Upper lobe of left lung (tissue), 4 donors: ENCODE measurements around the gene KLHDC3.

ENCODE experiments used
- EP300 ChIP-seq, 4 donors: sonication (generic); formaldehyde crosslinking; IDR thresholded peaks; one replicate each; pipeline ENCODE4 v1.5.1; 2017; ENCODE audit warnings: antibody characterized with exemption in 4 of 4, control low read depth in 2 of 4
- POLR2A ChIP-seq, 4 donors: fragments of 450-650 bp; IDR thresholded peaks; one replicate each; pipeline ENCODE4 v1.5.1; 2016 to 2017; ENCODE audit warnings: antibody characterized with exemption in 4 of 4, mild to moderate bottlenecking in 2 of 4
- POLR2AphosphoS5 ChIP-seq, 2 donors: sonication (generic); formaldehyde crosslinking; IDR thresholded peaks; one replicate each; pipeline ENCODE4 v1.5.1; 2017; ENCODE audit warnings: antibody characterized with exemption in 2 of 2
- TF ChIP-seq, protein P1 (sequence below), 6 experiments: fragments of 450-650 bp in 4 of 6; fragments of 200-600 bp in 2 of 6; sonication (generic) in 2 of 6; IDR thresholded peaks; one replicate each; pipeline ENCODE4 v1.5.1; 2016 to 2019; ENCODE audit warnings: antibody characterized with exemption in 6 of 6

DNA sequence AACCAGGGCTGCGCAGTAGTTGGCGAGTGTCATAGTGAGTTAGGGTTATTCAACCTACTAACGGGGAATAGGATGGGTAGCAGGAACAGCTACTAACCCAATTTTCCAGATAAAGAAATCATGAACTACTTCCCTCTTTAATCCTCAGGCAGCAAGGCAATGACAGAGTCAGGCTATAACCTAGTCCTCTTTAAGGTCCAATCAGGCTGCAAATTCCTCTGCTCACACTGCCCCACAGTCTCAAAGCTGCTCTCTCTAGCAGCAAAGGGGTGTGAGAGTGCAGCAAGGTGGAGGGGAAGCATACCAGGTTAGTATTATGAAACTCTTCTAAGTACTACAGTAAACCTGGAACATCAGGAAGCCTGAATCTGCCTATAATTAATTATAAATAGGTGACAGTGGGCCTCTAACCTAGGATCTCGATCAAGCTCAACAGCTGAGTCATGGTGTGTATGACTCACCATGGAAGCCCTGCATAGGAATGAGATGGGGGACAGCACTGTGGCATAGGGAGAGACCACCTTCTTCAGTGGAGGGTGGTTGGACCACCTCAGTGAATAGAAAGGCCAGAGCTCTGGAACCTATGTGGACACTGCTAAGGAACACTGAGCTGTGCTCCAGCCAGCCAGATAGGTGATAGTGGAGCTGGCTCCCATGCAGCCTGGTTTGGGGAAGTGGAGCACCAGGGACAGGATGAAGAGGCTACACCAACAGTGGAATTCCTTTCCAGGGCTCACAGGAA is 43.0 kb upstream of the KLHDC3 start:
- TF ChIP-seq POLR2A (IDR thresholded peaks at IDR 0.05) (no peak), EP300 (IDR thresholded peaks at IDR 0.05) (no peak), POLR2AphosphoS5 (IDR thresholded peaks at IDR 0.05) (no peak)
- TF ChIP-seq, protein P1, sequence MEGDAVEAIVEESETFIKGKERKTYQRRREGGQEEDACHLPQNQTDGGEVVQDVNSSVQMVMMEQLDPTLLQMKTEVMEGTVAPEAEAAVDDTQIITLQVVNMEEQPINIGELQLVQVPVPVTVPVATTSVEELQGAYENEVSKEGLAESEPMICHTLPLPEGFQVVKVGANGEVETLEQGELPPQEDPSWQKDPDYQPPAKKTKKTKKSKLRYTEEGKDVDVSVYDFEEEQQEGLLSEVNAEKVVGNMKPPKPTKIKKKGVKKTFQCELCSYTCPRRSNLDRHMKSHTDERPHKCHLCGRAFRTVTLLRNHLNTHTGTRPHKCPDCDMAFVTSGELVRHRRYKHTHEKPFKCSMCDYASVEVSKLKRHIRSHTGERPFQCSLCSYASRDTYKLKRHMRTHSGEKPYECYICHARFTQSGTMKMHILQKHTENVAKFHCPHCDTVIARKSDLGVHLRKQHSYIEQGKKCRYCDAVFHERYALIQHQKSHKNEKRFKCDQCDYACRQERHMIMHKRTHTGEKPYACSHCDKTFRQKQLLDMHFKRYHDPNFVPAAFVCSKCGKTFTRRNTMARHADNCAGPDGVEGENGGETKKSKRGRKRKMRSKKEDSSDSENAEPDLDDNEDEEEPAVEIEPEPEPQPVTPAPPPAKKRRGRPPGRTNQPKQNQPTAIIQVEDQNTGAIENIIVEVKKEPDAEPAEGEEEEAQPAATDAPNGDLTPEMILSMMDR (IDR thresholded peaks at IDR 0.05) = no peak
